22Rv1 (cell line): ENCODE measurements around the gene CSTB.

Source experiments
- H3K27ac ChIP-seq: fragments of 450-650 bp; 2 replicates; pipeline ENCODE4 v1.5.1; 2017
- CTCF ChIP-seq: fragments of 450-650 bp; IDR thresholded peaks from 2 replicates; pipeline ENCODE4 v1.5.1; 2017; ENCODE audit warnings: mild to moderate bottlenecking
- ZFX ChIP-seq: fragments of 450-650 bp; IDR thresholded peaks from 2 replicates; pipeline ENCODE4 v1.6.1; 2017; ENCODE audit warnings: antibody characterized with exemption, borderline replicate concordance

CSTB gene

DNA sequence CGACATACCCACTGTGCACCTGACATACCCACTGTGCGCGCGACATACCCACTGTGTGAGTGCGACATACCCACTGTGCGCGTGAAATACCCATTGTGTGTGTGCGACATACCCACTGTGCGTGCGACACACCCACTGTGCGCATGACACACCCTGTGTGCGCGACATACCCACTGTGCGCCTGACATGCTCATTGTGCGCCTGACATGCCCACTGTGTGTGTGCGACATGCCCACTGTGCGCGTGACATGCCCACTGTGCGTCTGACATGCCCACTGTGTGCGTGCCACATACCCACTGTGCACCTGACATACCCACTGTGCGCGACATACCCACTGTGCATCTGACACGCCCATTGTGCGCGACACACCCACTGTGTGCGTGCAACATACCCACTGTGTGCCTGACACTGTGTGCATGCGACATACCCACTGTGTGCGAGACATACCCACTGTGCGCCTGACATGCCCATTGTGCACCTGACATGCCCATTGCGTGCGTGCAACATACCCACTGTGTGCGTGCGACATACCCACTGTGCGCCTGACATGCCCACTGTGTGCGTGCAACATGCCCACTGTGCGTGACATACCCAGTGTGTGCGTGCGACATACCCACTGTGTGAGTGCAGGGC, 10.8 kb upstream of the CSTB start:
- H3K27ac ChIP-seq, result no peak overlapping the region
- no peak for TF ChIP-seq CTCF
- no peak for TF ChIP-seq ZFX

GRCh38 chr21:43786300-43786806, 10.2 kb upstream of the CSTB start:
- TF ChIP-seq ZFX (no peak), CTCF (no peak)
- no peak overlapping the region for H3K27ac ChIP-seq

- TF ChIP-seq ZFX, result no peak
- TF ChIP-seq CTCF, result no peak
- no peak overlapping the region for H3K27ac ChIP-seq
Measured at GRCh38 chr21:43785134-43785533, 9.0 kb upstream of the CSTB start.

DNA sequence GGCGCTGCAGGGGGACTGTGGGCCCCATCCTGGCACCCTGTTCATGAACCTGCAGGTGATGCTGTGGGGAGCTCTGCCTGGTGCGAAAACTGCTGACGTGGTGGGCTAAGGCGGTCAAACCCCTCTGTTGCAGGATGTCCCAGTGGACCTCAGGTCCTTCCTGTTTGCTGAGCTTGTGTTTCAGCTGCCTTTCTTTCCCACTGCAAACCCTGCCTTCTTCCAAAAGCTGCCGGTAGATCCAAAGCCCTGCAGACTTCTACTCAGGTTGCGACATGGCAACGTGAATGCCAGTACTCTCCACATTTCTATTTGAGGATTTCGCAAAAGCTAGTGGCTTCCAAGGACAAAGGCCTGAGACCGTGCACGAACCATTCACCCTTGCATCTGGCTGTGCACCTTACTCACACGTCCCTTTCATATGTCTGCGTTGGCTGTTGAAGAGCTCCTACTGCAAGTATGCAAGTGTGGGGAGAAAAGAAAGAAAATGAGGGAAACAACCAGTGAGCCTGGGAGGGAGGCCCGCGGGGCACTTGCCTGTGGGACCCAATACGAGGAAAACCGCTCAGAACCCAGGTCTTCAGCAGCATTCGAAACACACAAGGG, 7.1 kb upstream of the CSTB start:
- TF ChIP-seq CTCF (no peak), ZFX (no peak)
- H3K27ac ChIP-seq, result no peak overlapping the region

DNA sequence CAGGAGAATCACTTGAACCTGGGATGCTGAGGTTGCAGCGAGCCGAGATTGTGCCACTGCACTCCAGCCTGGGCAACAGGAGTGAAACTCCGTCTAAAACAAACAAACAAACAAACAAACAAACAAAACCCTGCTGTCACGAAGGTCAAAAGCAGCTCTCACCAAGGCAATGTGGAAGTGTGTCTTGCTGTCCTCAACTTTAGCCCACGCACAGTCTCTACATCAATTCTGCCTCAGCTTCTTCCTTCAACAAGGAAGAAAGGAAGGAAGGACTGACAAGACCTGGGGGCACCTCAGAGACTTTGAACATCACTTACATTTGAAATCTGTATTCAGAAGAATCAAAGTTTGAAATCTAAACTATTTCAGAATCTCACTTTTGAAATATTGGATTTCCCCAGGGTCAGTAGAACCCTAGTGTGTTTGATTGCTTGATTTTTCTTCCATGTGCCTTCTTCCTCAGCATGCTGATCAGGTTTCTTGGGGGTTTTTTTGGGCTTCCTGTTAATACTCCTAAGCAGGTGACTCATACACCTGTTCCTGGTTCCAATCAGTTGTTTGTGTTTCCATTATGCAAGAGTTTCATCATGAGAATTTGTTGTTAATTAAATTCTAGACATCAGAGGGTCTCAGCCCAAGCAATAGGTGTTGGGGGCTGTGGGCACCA, 6.5 kb upstream of the CSTB start:
- no peak overlapping the region for H3K27ac ChIP-seq

DNA sequence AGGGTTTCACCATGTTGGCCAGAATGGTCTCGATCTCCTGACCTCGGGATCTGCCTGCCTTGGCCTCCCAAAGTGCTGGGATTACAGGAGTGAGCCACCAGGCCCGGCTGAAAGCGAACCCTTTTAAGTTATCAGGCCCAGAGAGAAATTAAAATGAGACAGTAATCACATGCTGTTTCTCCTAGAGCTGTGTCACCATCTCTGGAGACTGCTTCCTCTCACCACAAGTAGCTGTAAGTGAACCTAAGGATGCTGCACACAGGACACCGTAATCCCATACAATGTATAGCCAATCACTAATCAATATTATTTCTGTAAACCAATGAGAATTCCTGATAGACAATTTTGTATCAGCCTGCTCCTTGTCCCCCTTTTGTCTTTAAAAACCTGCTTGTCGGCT, 5.7 kb upstream of the CSTB start:
- no peak overlapping the region for H3K27ac ChIP-seq
- TF ChIP-seq ZFX (no peak), CTCF (no peak)

More for the DNA sequence above, 6.5 kb upstream of the CSTB start:
- TF ChIP-seq CTCF, result no peak
- no peak for TF ChIP-seq ZFX

GRCh38 chr21:43779660-43780059, 3.6 kb upstream of the CSTB start:
- TF ChIP-seq CTCF (no peak), ZFX (no peak)
- H3K27ac ChIP-seq, result no peak overlapping the region
